Measurements from ENCODE around the gene SAMD4A. TPM values are rescaled to one million over a fixed set of nuclear protein-coding genes. Genes with fewer than 3 reads are reported as not detected.
"Not testable (repeated sequence)": the region's sequence is repeated elsewhere in the genome, so short reads cannot be mapped to it uniquely, and the experiment has no call there.

SAMD4A gene
- total and polyA plus RNA-seq, 2 experiments from 2014 or later: 7.2 to 33.0 TPM

GRCh38 chr14:54747616-54748015 is 180.7 kb downstream of the SAMD4A start:
- Histone ChIP-seq H3K4me1 (ENCODE audit: insufficient read depth) (no peaks in the 10 kb centered on the region), H2AFZ (no peak overlapping the region), H3K9ac (no peak overlapping the region), H3K27ac (no peak overlapping the region), H3K9me2 (ENCODE audit: insufficient read depth) (no peaks in the 10 kb centered on the region), H4K20me1 (ENCODE audit: insufficient read depth) (no peaks in the 10 kb centered on the region; the same call in 1 of the 2 replicates), H3K4me3 (no peak overlapping the region), H3K4me2 (ENCODE audit: unreplicated experiment) (no peak overlapping the region), H3K27me3 (replicated peaks; ENCODE audit: insufficient read depth) (no peaks in the 10 kb centered on the region), H3K9me3 (ENCODE audit: low read depth) (no peaks in the 10 kb centered on the region), H3F3A (ENCODE audit: insufficient read depth) (no peaks in the 10 kb centered on the region), H3K79me2 (ENCODE audit: insufficient read depth) (peaks cover 60% of the 10 kb centered on the region), H3K36me3 (ENCODE audit: low read depth) (peaks cover 16% of the 10 kb centered on the region)
- WGBS, 2 experiments (ENCODE audit: low coverage in 1 of 2, low lambda C conversion rate in 2 of 2, missing lambda C conversion rate in 2 of 2): 95 to 96% methylated on average over 1 of the region's 1 CpG
- in situ Hi-C loops (cut with MboI): no loop called here
- TF ChIP-seq EZH2phosphoT487 (IDR thresholded peaks at IDR 0.05; ENCODE audit: insufficient read depth, low read depth): no peak
- TF ChIP-seq EZH2 (IDR thresholded peaks at IDR 0.05; ENCODE audit: insufficient read depth, poor library complexity, severe bottlenecking): no peak
- no peak for DNase-seq

GRCh38 chr14:54749180-54749579 is 182.3 kb downstream of the SAMD4A start:
- Histone ChIP-seq H3K27ac (no peak overlapping the region), H3F3A (ENCODE audit: insufficient read depth) (no peaks in the 10 kb centered on the region), H3K9me3 (ENCODE audit: low read depth) (no peaks in the 10 kb centered on the region), H3K4me1 (ENCODE audit: insufficient read depth) (no peaks in the 10 kb centered on the region), H3K36me3 (ENCODE audit: low read depth) (peaks cover 16% of the 10 kb centered on the region), H4K20me1 (ENCODE audit: insufficient read depth) (no peaks in the 10 kb centered on the region; the same call in 1 of the 2 replicates), H3K4me3 (no peak overlapping the region), H3K9ac (no peak overlapping the region), H3K27me3 (replicated peaks; ENCODE audit: insufficient read depth) (no peaks in the 10 kb centered on the region), H3K4me2 (ENCODE audit: unreplicated experiment) (no peak overlapping the region), H3K9me2 (ENCODE audit: insufficient read depth) (no peaks in the 10 kb centered on the region), H3K79me2 (ENCODE audit: insufficient read depth) (peaks cover 48% of the 10 kb centered on the region), H2AFZ (no peak overlapping the region)
- in situ Hi-C loops (cut with MboI): no loop called here
- WGBS, 2 experiments (ENCODE audit: low coverage in 1 of 2, low lambda C conversion rate in 2 of 2, missing lambda C conversion rate in 2 of 2): 88 to 91% methylated on average over 4 of the region's 4 CpGs
- no peak for DNase-seq
- TF ChIP-seq EZH2 (IDR thresholded peaks at IDR 0.05; ENCODE audit: insufficient read depth, poor library complexity, severe bottlenecking) (no peak), EZH2phosphoT487 (IDR thresholded peaks at IDR 0.05; ENCODE audit: insufficient read depth, low read depth) (no peak)

GRCh38 chr14:54749727-54750126 is 182.8 kb downstream of the SAMD4A start:
- in situ Hi-C loops (cut with MboI): no loop called here
- H3K9me2 ChIP-seq (ENCODE audit: insufficient read depth): no peaks in the 10 kb centered on the region
- H3K27ac ChIP-seq: no peak overlapping the region
- no peak overlapping the region for H3K4me3 ChIP-seq
- no peaks in the 10 kb centered on the region for H3K4me1 ChIP-seq (ENCODE audit: insufficient read depth)
- no peak overlapping the region for H3K9ac ChIP-seq
- H2AFZ ChIP-seq: no peak overlapping the region
- H4K20me1 ChIP-seq (ENCODE audit: insufficient read depth): no peaks in the 10 kb centered on the region; the same call in 1 of the 2 replicates
- peaks cover 16% of the 10 kb centered on the region for H3K36me3 ChIP-seq (ENCODE audit: low read depth)
- no peak overlapping the region for H3K4me2 ChIP-seq (ENCODE audit: unreplicated experiment)
- no peaks in the 10 kb centered on the region for H3K9me3 ChIP-seq (ENCODE audit: low read depth)
- 87 to 92% methylated on average over 5 of the region's 5 CpGs for WGBS, 2 experiments (ENCODE audit: low coverage in 1 of 2, low lambda C conversion rate in 2 of 2, missing lambda C conversion rate in 2 of 2)
- H3K79me2 ChIP-seq (ENCODE audit: insufficient read depth): peaks cover 44% of the 10 kb centered on the region
- TF ChIP-seq EZH2 (IDR thresholded peaks at IDR 0.05; ENCODE audit: insufficient read depth, poor library complexity, severe bottlenecking) (no peak), EZH2phosphoT487 (IDR thresholded peaks at IDR 0.05; ENCODE audit: insufficient read depth, low read depth) (no peak)
- DNase-seq: no peak
- H3F3A ChIP-seq (ENCODE audit: insufficient read depth): no peaks in the 10 kb centered on the region
- no peaks in the 10 kb centered on the region for H3K27me3 ChIP-seq (replicated peaks; ENCODE audit: insufficient read depth)

GRCh38 chr14:54752611-54753010 is 185.7 kb downstream of the SAMD4A start:
- H3K36me3 ChIP-seq (ENCODE audit: low read depth): peaks cover 28% of the 10 kb centered on the region
- H3K9ac ChIP-seq; H2AFZ ChIP-seq; H3K9me3 ChIP-seq (ENCODE audit: low read depth); H3K4me3 ChIP-seq; DNase-seq; H3K4me2 ChIP-seq (ENCODE audit: unreplicated experiment); in situ Hi-C loops (cut with MboI); H3F3A ChIP-seq (ENCODE audit: insufficient read depth); H3K27ac ChIP-seq; H3K27me3 ChIP-seq (replicated peaks; ENCODE audit: insufficient read depth); H3K9me2 ChIP-seq (ENCODE audit: insufficient read depth); H3K4me1 ChIP-seq (ENCODE audit: insufficient read depth); H4K20me1 ChIP-seq (ENCODE audit: insufficient read depth): not testable (repeated sequence)
- peaks cover 18% of the 10 kb centered on the region; the same call in 1 of the 2 replicates for H3K79me2 ChIP-seq (ENCODE audit: insufficient read depth)
- 93 to 99% methylated on average over 9 of the region's 9 CpGs for WGBS, 2 experiments (ENCODE audit: low coverage in 1 of 2, low lambda C conversion rate in 2 of 2, missing lambda C conversion rate in 2 of 2)

- H3K9ac ChIP-seq; in situ Hi-C loops (cut with MboI); H2AFZ ChIP-seq; H3K4me1 ChIP-seq (ENCODE audit: insufficient read depth); H4K20me1 ChIP-seq (ENCODE audit: insufficient read depth); DNase-seq; H3F3A ChIP-seq (ENCODE audit: insufficient read depth); H3K4me2 ChIP-seq (ENCODE audit: unreplicated experiment); H3K27ac ChIP-seq; H3K4me3 ChIP-seq; H3K9me3 ChIP-seq (ENCODE audit: low read depth); H3K9me2 ChIP-seq (ENCODE audit: insufficient read depth); H3K27me3 ChIP-seq (replicated peaks; ENCODE audit: insufficient read depth): not testable (repeated sequence)
- 63 to 64% methylated on average over 3 of the region's 3 CpGs for WGBS, 2 experiments (ENCODE audit: low coverage in 1 of 2, low lambda C conversion rate in 2 of 2, missing lambda C conversion rate in 2 of 2)
- Histone ChIP-seq H3K36me3 (ENCODE audit: low read depth) (peaks cover 28% of the 10 kb centered on the region), H3K79me2 (ENCODE audit: insufficient read depth) (peaks cover 11% of the 10 kb centered on the region; the same call in 1 of the 2 replicates)
These were observed 186.5 kb downstream of the SAMD4A start for GRCh38 chr14:54753396-54753795.
